ENCODE measurements around the gene CDKN1A.

DNA sequence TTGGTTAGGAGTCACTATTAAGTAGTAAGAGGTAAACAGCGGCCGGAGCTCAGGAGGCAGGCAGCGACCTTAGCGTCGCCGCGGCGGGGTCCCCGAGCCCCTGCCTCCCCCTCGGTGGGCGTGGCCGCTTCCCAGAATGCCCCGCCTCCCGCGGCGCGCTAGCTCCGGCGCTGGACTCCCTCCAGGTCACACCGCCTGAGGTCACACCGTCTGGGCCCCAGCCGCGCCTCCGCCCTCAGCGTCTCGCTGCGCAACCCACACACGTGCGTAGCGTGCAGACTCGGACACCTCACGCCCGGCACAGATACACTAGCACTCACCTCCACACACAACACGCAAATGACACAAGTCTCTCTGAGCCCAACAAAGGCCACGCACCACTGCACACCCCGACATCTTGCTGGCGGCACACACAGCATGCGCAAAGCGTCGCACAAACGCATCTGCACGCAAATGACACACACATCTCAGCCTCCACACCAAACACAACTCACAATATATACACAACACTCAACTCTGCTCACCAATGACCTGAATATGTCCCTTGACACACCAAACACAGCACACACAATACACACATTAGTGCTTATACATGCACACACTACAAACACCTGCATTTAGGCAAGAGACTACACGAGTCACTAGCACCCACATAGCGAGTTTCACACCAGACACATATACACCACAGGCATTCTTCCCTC, 17.6 kb upstream of the CDKN1A start:
- TF ChIP-seq EZH2 (IDR thresholded peaks at IDR 0.05; ENCODE audit: insufficient read depth, poor library complexity, severe bottlenecking): no peak
- no peak for TF ChIP-seq EZH2phosphoT487 (IDR thresholded peaks at IDR 0.05; ENCODE audit: insufficient read depth, low read depth)

All from GM23248 (cell line).